GM12878 (cell line): ENCODE data around the gene SLC35F3. TPM values are rescaled to one million over a fixed set of nuclear protein-coding genes. Genes with fewer than 3 reads are reported as not detected.
"Not testable (repeated sequence)": the region's sequence is repeated elsewhere in the genome, so short reads cannot be mapped to it uniquely, and the experiment has no call there.

Experiments used
- ATAC-seq: fragments of 200-7000 bp; cut with Tn5 transposase; 3 replicates; pipeline ENCODE4 v1.9.1; 2020; ENCODE audit warnings: mild to moderate bottlenecking, moderate library complexity
- BruUV-seq: library from RNA; stranded (reverse); fragments of 400-500 nt; replicated peaks from 2 replicates; lab custom pipeline; 2021; lab: Mats Ljungman, UMichigan
- CTCF ChIA-PET: fragments of 300-600 bp; sonication (Branson Sonifier 250); formaldehyde crosslinking; extraction: SDS; loops from one replicate; lab custom pipeline; 2021; ENCODE audit warnings: inconsistent platforms; lab: Yijun Ruan, JAX
- POLR2A ChIA-PET: fragments of 350-600 bp; formaldehyde crosslinking; extraction: SDS; loops from one replicate; lab custom pipeline; 2021; ENCODE audit warnings: inconsistent platforms; lab: Charles Lee
- RAD21 ChIA-PET: fragments of 300-600 bp; sonication (Branson Sonifier 250); formaldehyde crosslinking; loops from one replicate; lab custom pipeline; 2023; ENCODE audit warnings: antibody characterized with exemption; ENCODE audit not compliant: unreplicated experiment; lab: Charles Lee
- SMC1A ChIA-PET: fragments of 300-600 bp; sonication (Branson Sonifier 250); formaldehyde crosslinking; loops from one replicate; lab custom pipeline; 2023; ENCODE audit not compliant: unreplicated experiment, uncharacterized antibody; lab: Charles Lee
- DNase-seq: peaks from one replicate; pipeline ENCODE4 v3.0.0-alpha.2; 2011; ENCODE audit warnings: low read depth, low spot score
- FAIRE-seq: peaks from 3 replicates; lab custom pipeline; 2011; peaks lifted over from hg19 to GRCh38; lab: Jason Lieb, UNC
- H2AFZ ChIP-seq: 2 replicates; pipeline ENCODE4 v1.6.0; 2011; ENCODE audit warnings: low read depth, low read length, control low read depth; ENCODE audit not compliant: control insufficient read depth
- H3K27ac ChIP-seq: 2 replicates; pipeline ENCODE4 v1.5.1; 2011; ENCODE audit warnings: control low read depth; ENCODE audit not compliant: control insufficient read depth, insufficient read depth
- H3K27me3 ChIP-seq, 2 experiments: replicated peaks in 1 of 2; 2 replicates each; pipeline versions ENCODE4 v1.6.0 to v1.6.1; 2011; ENCODE audit warnings: low read length in 1 of 2; ENCODE audit not compliant: control insufficient read depth in 2 of 2, insufficient read depth in 2 of 2
- H3K36me3 ChIP-seq, 2 experiments: 2 replicates each; pipeline ENCODE4 v1.5.1; 2011; ENCODE audit warnings: low read length in 1 of 2; ENCODE audit not compliant: control insufficient read depth in 2 of 2, insufficient read depth in 2 of 2
- H3K4me1 ChIP-seq: 2 replicates; pipeline ENCODE4 v1.6.1; 2011; ENCODE audit warnings: mild to moderate bottlenecking, low read length, moderate library complexity, mixed read lengths; ENCODE audit not compliant: control insufficient read depth, insufficient read depth
- H3K4me2 ChIP-seq: 2 replicates; pipeline ENCODE4 v1.6.0; 2011; ENCODE audit warnings: control low read depth; ENCODE audit not compliant: control insufficient read depth, insufficient read depth
- H3K4me3 ChIP-seq: fragments of 200-600 bp; sonication (generic); 2 replicates; pipeline ENCODE4 v1.5.1; 2016
- H3K79me2 ChIP-seq: 2 replicates; pipeline ENCODE4 v1.6.0; 2011; ENCODE audit warnings: low read length; ENCODE audit not compliant: control insufficient read depth, insufficient read depth
- H3K9ac ChIP-seq: 2 replicates; pipeline ENCODE4 v1.8.0; 2011; ENCODE audit warnings: low read length, control low read depth, mixed read lengths; ENCODE audit not compliant: control insufficient read depth, insufficient read depth
- H3K9me3 ChIP-seq: replicated peaks from 3 replicates; pipeline ENCODE4 v1.5.1; 2011; ENCODE audit warnings: mild to moderate bottlenecking, low read length; ENCODE audit not compliant: control insufficient read depth, insufficient read depth
- H4K20me1 ChIP-seq: 2 replicates; pipeline ENCODE4 v1.6.0; 2011; ENCODE audit not compliant: control insufficient read depth, insufficient read depth
- CBFB ChIP-seq: IDR thresholded peaks from 2 replicates; pipeline ENCODE4 v1.6.1; 2016; ENCODE audit warnings: antibody characterized with exemption, low read depth
- CBX3 ChIP-seq: fragments of 200-600 bp; sonication (generic); IDR thresholded peaks from 2 replicates; pipeline ENCODE4 v1.6.1; 2016; ENCODE audit warnings: low read depth, borderline replicate concordance
- GATAD2B ChIP-seq: fragments of 450-650 bp; conservative IDR thresholded peaks from 2 replicates; pipeline ENCODE4 v1.6.1; 2017; ENCODE audit warnings: low read depth, mild to moderate bottlenecking, moderate library complexity
- IKZF1 ChIP-seq: fragments of 450-650 bp; conservative IDR thresholded peaks from 2 replicates; pipeline ENCODE4 v1.6.1; 2017; ENCODE audit warnings: antibody characterized with exemption, mild to moderate bottlenecking
- IKZF2 ChIP-seq, 2 experiments: fragments of 450-650 bp; IDR thresholded peaks; 2 replicates each; pipeline ENCODE4 v1.6.1; 2017; ENCODE audit warnings: mild to moderate bottlenecking in 2 of 2, moderate library complexity in 2 of 2
- JUNB ChIP-seq: IDR thresholded peaks from 2 replicates; pipeline ENCODE4 v1.6.1; 2016; ENCODE audit warnings: antibody characterized with exemption, mild to moderate bottlenecking
- MAX ChIP-seq: IDR thresholded peaks from 2 replicates; pipeline ENCODE4 v1.6.1; 2012; ENCODE audit warnings: low read depth, low read length, improper control_type of control experiment
- MEF2B ChIP-seq: fragments of 450-650 bp; IDR thresholded peaks from 2 replicates; pipeline ENCODE4 v1.6.1; 2018; ENCODE audit warnings: mild to moderate bottlenecking, moderate library complexity; ENCODE audit not compliant: partially characterized antibody, poor library complexity, severe bottlenecking
- NFIC ChIP-seq: IDR thresholded peaks from 2 replicates; pipeline ENCODE4 v1.6.1; 2012; ENCODE audit warnings: low read depth, mild to moderate bottlenecking, inconsistent platforms, low read length, moderate library complexity
- POU2F2 ChIP-seq: IDR thresholded peaks from 3 replicates; pipeline ENCODE4 v1.6.1; 2011; ENCODE audit warnings: low read depth, mild to moderate bottlenecking, low read length, borderline replicate concordance
- REST ChIP-seq: IDR thresholded peaks from 2 replicates; pipeline ENCODE4 v1.6.1; 2012; ENCODE audit warnings: mild to moderate bottlenecking, low read depth, low read length
- SP1 ChIP-seq: IDR thresholded peaks from one replicate; pipeline ENCODE4 v1.6.1; 2011; ENCODE audit warnings: low read depth, low read length
- SPI1 ChIP-seq: IDR thresholded peaks from 2 replicates; pipeline ENCODE4 v1.6.1; 2011; ENCODE audit warnings: low read depth, mild to moderate bottlenecking, low read length, moderate library complexity, borderline replicate concordance; ENCODE audit not compliant: insufficient read depth
- SUPT20H ChIP-seq: IDR thresholded peaks from 2 replicates; pipeline ENCODE4 v1.6.1; 2011; ENCODE audit warnings: low read depth, mild to moderate bottlenecking, low read length, moderate library complexity, borderline replicate concordance; ENCODE audit not compliant: control insufficient read depth
- TCF3 ChIP-seq: IDR thresholded peaks from 2 replicates; pipeline ENCODE4 v1.6.1; 2012; ENCODE audit warnings: low read depth, mild to moderate bottlenecking, low read length, borderline replicate concordance; ENCODE audit not compliant: insufficient read depth
- WGBS: methylation state at CpG from one replicate; pipeline ENCODE4 v1.1.6; 2016; ENCODE audit warnings: low lambda C conversion rate; ENCODE audit not compliant: insufficient replicate concordance, insufficient coverage; ENCODE audit errors: missing lambda C conversion rate; 5-methylcytosine and 5-hydroxymethylcytosine counted together
- in situ Hi-C: fragments of 300-500 bp; cut with MboI; formaldehyde crosslinking; loops from 9 replicates; pipeline ENCODE4 v1.14.3; 2018; ENCODE audit warnings: mixed read lengths
- intact Hi-C: fragments of 100-400 bp; cut with micrococcal nuclease; formaldehyde crosslinking; loops from one replicate; pipeline ENCODE4 v1.14.2; 2022; ENCODE audit not compliant: unreplicated experiment
- polyA plus RNA-seq, 11 experiments: library from polyadenylated mRNA; depleted of rRNA in 4 of 11; unstranded in 6 of 11; stranded (reverse) in 5 of 11; fragments of >200 nt; fragmentation: Nextera tagmentation in 4 of 11; fragmentation: Illumina TruSeq in 1 of 11; extraction: Ambion mirVana in 4 of 11; extraction: Trizol in 1 of 11; gene quantifications; 1 replicate in 1 of 11; 2 replicates in 10 of 11; pipeline versions ENCODE4 v1.2.1 to v1.2.3, GENCODE V29; 2011 to 2016; ENCODE audit warnings: inconsistent platforms in 2 of 11, missing spikeins in 2 of 11, low read depth in 1 of 11
- total RNA-seq, 4 experiments: library from RNA; depleted of rRNA in 3 of 4; stranded (reverse); fragments of >200 nt in 3 of 4; fragmentation: Illumina TruSeq in 1 of 4; extraction: Trizol in 1 of 4; gene quantifications; 2 replicates each; pipeline versions ENCODE4 v1.2.1 to v1.2.3, GENCODE V29; 2013 to 2021

The SLC35F3 gene
- total and polyA plus RNA-seq, 10 of the 15 experiments (the other 5 are each of a cell fraction or from before 2014, with no cell fraction given), result 1.0 to 8.6 (median 5.7) TPM

- ChIA-PET POLR2A (no interaction called here), CTCF (interaction anchor here (1.1 to 6.1 kb wide), 3 partner anchors 158 to 176 kb away, joined by 4 to 39 read pairs (median 4); no protein-coding TSS in a partner anchor)
- BruUV-seq, result no TSS peak
Measured at GRCh38 chr1:234150892-234151291, 246.4 kb downstream of the SLC35F3 start.

GRCh38 chr1:234152344-234152743 lies 247.9 kb downstream of the SLC35F3 start:
- intact Hi-C loops, H3K36me3 ChIP-seq, H3K9me3 ChIP-seq, H3K9ac ChIP-seq, H4K20me1 ChIP-seq, H3K4me2 ChIP-seq, H3K27ac ChIP-seq, H3K79me2 ChIP-seq, FAIRE-seq, H3K4me1 ChIP-seq, DNase-seq, BruUV-seq, POLR2A ChIA-PET, SMC1A ChIA-PET, ATAC-seq, H2AFZ ChIP-seq, RAD21 ChIA-PET, H3K4me3 ChIP-seq, H3K27me3 ChIP-seq: not testable (repeated sequence)
- CTCF ChIA-PET, result interaction anchor here (1.1 to 3.0 kb wide), 3 partner anchors 60 to 175 kb away, joined by 3 to 35 read pairs (median 4); no protein-coding TSS in a partner anchor
- in situ Hi-C loops, result loop anchor here (5.0 kb wide), 1 partner anchor 160 kb away; no protein-coding TSS in a partner anchor
- WGBS, result 72% methylated on average over 4 of the region's 4 CpGs

More at GRCh38 chr1:234150892-234151291, 246.4 kb downstream of the SLC35F3 start:
- H2AFZ ChIP-seq, result no peak overlapping the region
- ChIA-PET SMC1A (interaction anchor here (0.7 to 0.9 kb wide), 2 partner anchors 61 to 159 kb away, joined by 3 to 4 read pairs; no protein-coding TSS in a partner anchor), RAD21 (no interaction called here)
- in situ Hi-C loops, result loop anchor here (5.0 kb wide), 1 partner anchor 161 kb away; no protein-coding TSS in a partner anchor
- H3K36me3 ChIP-seq, result no peaks in the 10 kb centered on the region
- no peak for DNase-seq
- no peaks in the 10 kb centered on the region for H3K4me1 ChIP-seq
- H4K20me1 ChIP-seq, result no peaks in the 10 kb centered on the region
- WGBS, result 46% methylated on average over 2 of the region's 2 CpGs
- intact Hi-C loops, result no loop called here
- H3K27me3 ChIP-seq, result no peaks in the 10 kb centered on the region; a peak in 1 of 4 replicates
- ATAC-seq, result no peak
- no peak overlapping the region for H3K4me3 ChIP-seq
- no peak overlapping the region for H3K4me2 ChIP-seq
- H3K79me2 ChIP-seq, result no peaks in the 10 kb centered on the region
- no peak for TF ChIP-seq SUPT20H
- no peak for TF ChIP-seq MAX
- TF ChIP-seq MEF2B, result no peak
- no peak for TF ChIP-seq SPI1
- TF ChIP-seq TCF3, result no peak
- no peak for TF ChIP-seq GATAD2B
- TF ChIP-seq IKZF1, result no peak
- TF ChIP-seq POU2F2, result no peak
- TF ChIP-seq CBFB, result no peak
- TF ChIP-seq SP1, result no peak
- TF ChIP-seq JUNB, result no peak
- TF ChIP-seq NFIC, result no peak
- TF ChIP-seq CBX3, result no peak
- TF ChIP-seq REST, result no peak
- no peak for TF ChIP-seq IKZF2 (IDR thresholded peaks at IDR 0.05)
- no peak overlapping the region for H3K9ac ChIP-seq
- H3K9me3 ChIP-seq, result no peaks in the 10 kb centered on the region; the same call in 2 of the 3 replicates
- FAIRE-seq, result no peak
- no peak overlapping the region for H3K27ac ChIP-seq
